Measurements from ENCODE around the gene SECTM1.
"Not testable (repeated sequence)": the region's sequence is repeated elsewhere in the genome, so short reads cannot be mapped to it uniquely, and the experiment has no call there.

The SECTM1 gene

GRCh38 chr17:82366749-82367148, 33.2 kb upstream of the SECTM1 start:
- TF ChIP-seq CTCF (IDR thresholded peaks at IDR 0.05; ENCODE audit: poor library complexity, severe bottlenecking), result no peak
- Histone ChIP-seq H3K36me3 (ENCODE audit: low read depth) (no peaks in the 10 kb centered on the region), H3K4me1 (ENCODE audit: insufficient read depth, poor library complexity, severe bottlenecking) (no peaks in the 10 kb centered on the region), H3K27me3 (ENCODE audit: insufficient read depth, poor library complexity, severe bottlenecking) (peaks cover 23% of the 10 kb centered on the region), H3K9me3 (ENCODE audit: severe bottlenecking) (no peaks in the 10 kb centered on the region), H3K27ac (ENCODE audit: poor library complexity, severe bottlenecking) (no peak overlapping the region), H3K4me3 (ENCODE audit: severe bottlenecking) (no peak overlapping the region)
- no peak for DNase-seq (ENCODE audit: low spot score)
- no peak for ATAC-seq (ENCODE audit: low read depth)

- Histone ChIP-seq H3K27ac (ENCODE audit: poor library complexity, severe bottlenecking) (no peak overlapping the region), H3K27me3 (ENCODE audit: insufficient read depth, poor library complexity, severe bottlenecking) (peaks cover 15% of the 10 kb centered on the region), H3K4me3 (ENCODE audit: severe bottlenecking) (no peak overlapping the region), H3K4me1 (ENCODE audit: insufficient read depth, poor library complexity, severe bottlenecking) (no peaks in the 10 kb centered on the region), H3K36me3 (ENCODE audit: low read depth) (no peaks in the 10 kb centered on the region), H3K9me3 (ENCODE audit: severe bottlenecking) (no peaks in the 10 kb centered on the region)
- DNase-seq (ENCODE audit: low spot score) (no peak), ATAC-seq (ENCODE audit: low read depth) (no peak)
- no peak for TF ChIP-seq CTCF (IDR thresholded peaks at IDR 0.05; ENCODE audit: poor library complexity, severe bottlenecking)
Observed at GRCh38 chr17:82365606-82366295, 32.2 kb upstream of the SECTM1 start.

GRCh38 chr17:82361885-82362633, 28.5 kb upstream of the SECTM1 start:
- no peak overlapping the region for H3K27ac ChIP-seq (ENCODE audit: poor library complexity, severe bottlenecking)
- H3K27me3 ChIP-seq (ENCODE audit: insufficient read depth, poor library complexity, severe bottlenecking), result no peaks in the 10 kb centered on the region
- H3K36me3 ChIP-seq (ENCODE audit: low read depth), result no peaks in the 10 kb centered on the region
- no peak; the same call in 2 of the 3 replicates for ATAC-seq (ENCODE audit: low read depth)
- TF ChIP-seq CTCF (IDR thresholded peaks at IDR 0.05; ENCODE audit: poor library complexity, severe bottlenecking), result no peak
- H3K4me1 ChIP-seq (ENCODE audit: insufficient read depth, poor library complexity, severe bottlenecking), result no peaks in the 10 kb centered on the region
- H3K4me3 ChIP-seq (ENCODE audit: severe bottlenecking), result no peak overlapping the region
- no peaks in the 10 kb centered on the region for H3K9me3 ChIP-seq (ENCODE audit: severe bottlenecking)
- DNase-seq (ENCODE audit: low spot score), result no peak

GRCh38 chr17:82359451-82360074, 26.0 kb upstream of the SECTM1 start:
- H3K27ac ChIP-seq (ENCODE audit: poor library complexity, severe bottlenecking); DNase-seq (ENCODE audit: low spot score); H3K9me3 ChIP-seq (ENCODE audit: severe bottlenecking); H3K27me3 ChIP-seq (ENCODE audit: insufficient read depth, poor library complexity, severe bottlenecking); H3K4me3 ChIP-seq (ENCODE audit: severe bottlenecking); H3K36me3 ChIP-seq (ENCODE audit: low read depth); ATAC-seq (ENCODE audit: low read depth): not testable (repeated sequence)
- peaks cover 11% of the 10 kb centered on the region for H3K4me1 ChIP-seq (ENCODE audit: insufficient read depth, poor library complexity, severe bottlenecking)

- Histone ChIP-seq H3K4me3 (ENCODE audit: severe bottlenecking) (no peak within 1 kb of the TSS), H3K9me3 (ENCODE audit: severe bottlenecking) (no peaks in the 10 kb centered on the region), H3K27ac (ENCODE audit: poor library complexity, severe bottlenecking) (no peak within 1 kb of the TSS), H3K36me3 (ENCODE audit: low read depth) (no peaks in the 10 kb centered on the region), H3K4me1 (ENCODE audit: insufficient read depth, poor library complexity, severe bottlenecking) (peaks cover 11% of the 10 kb centered on the region), H3K27me3 (ENCODE audit: insufficient read depth, poor library complexity, severe bottlenecking) (no peaks in the 10 kb centered on the region)
- ATAC-seq (ENCODE audit: low read depth), result no peak; the same call in 2 of the 3 replicates
- TF ChIP-seq CTCF (IDR thresholded peaks at IDR 0.05; ENCODE audit: poor library complexity, severe bottlenecking), result no peak
- no peak for DNase-seq (ENCODE audit: low spot score)
Observed at GRCh38 chr17:82358465-82359350, 25.1 kb upstream of the SECTM1 start, which contains the start of gene TEX19. TSS of gene TEX19 (plus strand) at chr17:82359247. CDS start at chr17:82362151, 2,904 bp downstream.
